Measurements from ENCODE around the gene MAP2K3. TPM values are rescaled to one million over a fixed set of nuclear protein-coding genes. Genes with fewer than 3 reads are reported as not detected.

Gene MAP2K3
- total and polyA plus RNA-seq, 9 donors, result 9.1 to 45.5 (median 17.6) TPM

DNA sequence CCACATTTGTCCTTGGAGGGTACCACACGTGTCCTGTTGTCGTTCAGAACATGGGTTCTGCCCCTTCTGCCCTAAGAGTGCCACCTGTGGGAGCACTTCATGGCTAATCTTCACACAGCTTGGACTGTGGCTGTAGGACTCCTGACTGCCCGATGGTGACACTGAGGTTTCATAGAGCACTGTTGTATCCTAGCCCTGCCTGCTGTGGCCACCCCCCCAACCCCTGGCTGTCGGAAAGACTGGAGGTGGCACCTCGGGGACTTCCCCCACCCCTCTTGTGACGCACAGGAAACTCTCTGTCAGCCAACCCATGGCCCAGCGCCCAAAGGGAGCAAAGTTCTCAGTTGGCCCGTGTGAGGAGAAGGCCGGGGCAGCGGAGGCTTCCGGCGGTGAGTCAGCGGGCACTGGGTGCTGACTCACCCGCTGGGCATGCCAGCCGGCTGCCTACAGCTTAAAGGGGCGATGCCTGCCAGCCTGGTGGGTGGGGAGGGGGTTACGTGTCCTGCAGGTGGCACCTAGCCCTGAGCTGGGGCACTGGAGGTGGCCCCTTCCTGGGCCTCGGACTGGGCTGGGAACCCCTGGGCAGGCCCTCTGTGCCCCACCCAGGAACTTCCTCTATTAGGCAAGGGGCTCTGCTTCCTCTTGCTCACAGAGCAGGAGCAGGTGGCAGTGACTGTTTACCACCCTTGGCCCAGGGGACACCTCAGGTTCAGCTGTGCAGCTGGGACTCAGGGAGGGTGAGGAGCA is 3.4 kb downstream of the MAP2K3 start:
- WGBS, 3 donors, result 29 to 42% (median 31%) methylated on average over 18 of the region's 18 CpGs
- Histone ChIP-seq H3K9me3 (no peaks in the 10 kb centered on the region), H3K36me3 (no peaks in the 10 kb centered on the region), H3K4me1 (ENCODE audit: insufficient read depth) (peaks cover 25% of the 10 kb centered on the region), H3K4me3 (no peak overlapping the region), H3K27me3 (no peaks in the 10 kb centered on the region), H3K27ac (peak overlapping the region; percentile 18 to 37)
- peak; percentile 73 for TF ChIP-seq EP300 (IDR thresholded peaks at IDR 0.05)
- TF ChIP-seq, protein P1, sequence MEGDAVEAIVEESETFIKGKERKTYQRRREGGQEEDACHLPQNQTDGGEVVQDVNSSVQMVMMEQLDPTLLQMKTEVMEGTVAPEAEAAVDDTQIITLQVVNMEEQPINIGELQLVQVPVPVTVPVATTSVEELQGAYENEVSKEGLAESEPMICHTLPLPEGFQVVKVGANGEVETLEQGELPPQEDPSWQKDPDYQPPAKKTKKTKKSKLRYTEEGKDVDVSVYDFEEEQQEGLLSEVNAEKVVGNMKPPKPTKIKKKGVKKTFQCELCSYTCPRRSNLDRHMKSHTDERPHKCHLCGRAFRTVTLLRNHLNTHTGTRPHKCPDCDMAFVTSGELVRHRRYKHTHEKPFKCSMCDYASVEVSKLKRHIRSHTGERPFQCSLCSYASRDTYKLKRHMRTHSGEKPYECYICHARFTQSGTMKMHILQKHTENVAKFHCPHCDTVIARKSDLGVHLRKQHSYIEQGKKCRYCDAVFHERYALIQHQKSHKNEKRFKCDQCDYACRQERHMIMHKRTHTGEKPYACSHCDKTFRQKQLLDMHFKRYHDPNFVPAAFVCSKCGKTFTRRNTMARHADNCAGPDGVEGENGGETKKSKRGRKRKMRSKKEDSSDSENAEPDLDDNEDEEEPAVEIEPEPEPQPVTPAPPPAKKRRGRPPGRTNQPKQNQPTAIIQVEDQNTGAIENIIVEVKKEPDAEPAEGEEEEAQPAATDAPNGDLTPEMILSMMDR (IDR thresholded peaks at IDR 0.05), result no peak
- peak; percentile 77 to 86 (median 84) for DNase-seq
- intact Hi-C loops (cut with DNase I), result loop anchor here in 3 of 4 donors (10.0 kb wide), 3 partner anchors 163 to 243 kb away; partner anchors contain the start of genes DHRS7B (in 1 of the 3) and USP22 (in 1 of the 3)

GRCh38 chr17:21288571-21289017 is 4.1 kb downstream of the MAP2K3 start:
- Histone ChIP-seq H3K27me3 (no peaks in the 10 kb centered on the region), H3K9me3 (no peaks in the 10 kb centered on the region), H3K4me3 (no peak overlapping the region), H3K27ac (no peak overlapping the region), H3K36me3 (no peaks in the 10 kb centered on the region), H3K4me1 (ENCODE audit: insufficient read depth) (peaks cover 25% of the 10 kb centered on the region)
- no peak for TF ChIP-seq EP300 (IDR thresholded peaks at IDR 0.05)
- no peak for TF ChIP-seq POLR2A (IDR thresholded peaks at IDR 0.05)
- TF ChIP-seq, protein P1 (IDR thresholded peaks at IDR 0.05), result no peak
- DNase-seq, result peak in 1 of 5 donors; percentile 20
- intact Hi-C loops (cut with DNase I), result loop anchor here in 3 of 4 donors (10.0 kb wide), 3 partner anchors 164 to 244 kb away; partner anchors contain the start of genes DHRS7B (in 1 of the 3) and USP22 (in 1 of the 3)
- 82 to 90% (median 86%) methylated on average over 6 of the region's 6 CpGs for WGBS, 3 donors

DNA sequence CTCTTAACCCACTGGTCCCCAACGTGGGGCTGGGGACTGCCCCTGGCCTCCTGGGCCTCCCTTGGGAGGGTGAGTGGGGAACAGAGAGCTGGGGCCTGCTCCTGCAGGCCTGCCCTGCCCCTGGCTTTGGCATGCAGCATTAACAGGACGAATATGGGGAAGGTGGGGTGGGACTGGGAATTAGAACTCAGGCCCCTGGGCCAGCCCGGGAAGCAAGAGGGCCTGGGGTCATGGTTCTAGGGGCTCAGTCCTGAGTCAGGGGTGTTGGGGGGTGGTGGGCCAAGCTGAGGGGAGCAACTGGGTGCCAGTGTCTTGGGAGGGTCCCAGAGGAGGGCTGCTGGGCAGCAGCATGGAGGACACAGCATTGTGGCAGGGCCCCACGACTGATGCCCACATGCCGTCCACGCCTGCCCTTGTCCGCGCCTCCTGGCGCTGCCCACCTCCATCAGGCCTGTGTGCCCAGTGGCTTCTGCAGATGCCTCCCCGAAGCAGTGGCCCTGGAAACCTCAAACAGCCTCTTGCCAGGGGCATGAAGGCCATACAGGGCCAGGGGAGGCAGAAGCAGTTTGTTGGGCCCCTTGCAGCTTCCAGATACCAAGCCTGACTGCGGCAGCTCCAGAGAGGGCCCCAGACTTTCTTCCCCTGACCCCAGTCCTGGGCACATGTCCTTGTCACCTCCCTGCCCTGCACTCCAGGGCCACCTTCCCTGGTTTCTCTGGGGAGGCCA is 4.8 kb downstream of the MAP2K3 start:
- H3K27me3 ChIP-seq, result no peaks in the 10 kb centered on the region
- H3K4me3 ChIP-seq, result no peak overlapping the region
- H3K27ac ChIP-seq, result no peak overlapping the region
- peak in 2 of 5 donors; percentile 14 to 27 for DNase-seq
- H3K9me3 ChIP-seq, result no peaks in the 10 kb centered on the region
- TF ChIP-seq EP300 (IDR thresholded peaks at IDR 0.05), result no peak
- TF ChIP-seq, protein P1 (IDR thresholded peaks at IDR 0.05), result no peak
- TF ChIP-seq POLR2A (IDR thresholded peaks at IDR 0.05), result no peak
- no peaks in the 10 kb centered on the region for H3K36me3 ChIP-seq
- WGBS, 3 donors, result 79 to 88% (median 87%) methylated on average over 5 to 11 of the region's 11 CpGs
- intact Hi-C loops (cut with DNase I), result loop anchor here in 3 of 4 donors (10.0 kb wide), 3 partner anchors 165 to 245 kb away; partner anchors contain the start of genes DHRS7B (in 1 of the 3) and USP22 (in 1 of the 3)
- H3K4me1 ChIP-seq (ENCODE audit: insufficient read depth), result peaks cover 25% of the 10 kb centered on the region

GRCh38 chr17:21289902-21290571 is 5.5 kb downstream of the MAP2K3 start:
- intact Hi-C loops (cut with DNase I), result loop anchor here in 3 of 4 donors (10.0 kb wide), 4 partner anchors 165 to 1425 kb away; partner anchors contain the start of genes DHRS7B (in 1 of the 3) and USP22 (in 1 of the 3)
- no peaks in the 10 kb centered on the region for H3K27me3 ChIP-seq
- no peak overlapping the region for H3K4me3 ChIP-seq
- TF ChIP-seq POLR2A (IDR thresholded peaks at IDR 0.05) (no peak), EP300 (IDR thresholded peaks at IDR 0.05) (no peak)
- TF ChIP-seq, protein P1 (IDR thresholded peaks at IDR 0.05), result no peak
- peak in 2 of 5 donors; percentile 24 to 27 for DNase-seq
- no peaks in the 10 kb centered on the region for H3K36me3 ChIP-seq
- peaks cover 25% of the 10 kb centered on the region for H3K4me1 ChIP-seq (ENCODE audit: insufficient read depth)
- 71 to 80% (median 76%) methylated on average over 18 of the region's 18 CpGs for WGBS, 3 donors
- H3K9me3 ChIP-seq, result no peaks in the 10 kb centered on the region
- no peak overlapping the region for H3K27ac ChIP-seq

All from ovary (tissue), 9 donors.